K562 (cell line): ENCODE measurements around the gene TFB2M. TPM values are rescaled to one million over a fixed set of nuclear protein-coding genes. Genes with fewer than 3 reads are reported as not detected.

Experiments used
- CBFB ChIP-seq: sonication (generic); formaldehyde crosslinking; IDR thresholded peaks from 2 replicates; pipeline ENCODE4 v1.4.0; 2020; ENCODE audit warnings: mild to moderate bottlenecking, missing genetic modification reagents
- CREB1 ChIP-seq, 2 experiments: sonication (generic) in 1 of 2; formaldehyde crosslinking in 1 of 2; IDR thresholded peaks; 2 replicates each; pipeline versions ENCODE4 v1.6.1 to v1.8.0; 2012 to 2022; ENCODE audit warnings: inconsistent platforms in 1 of 2, mild to moderate bottlenecking in 1 of 2, missing genetic modification reagents in 1 of 2, moderate library complexity in 1 of 2
- CXXC5 ChIP-seq: fragments of 250-450 bp; sonication (Bioruptor Pico); IDR thresholded peaks from 2 replicates; pipeline ENCODE4 v1.8.0; 2022; ENCODE audit warnings: inconsistent platforms, mild to moderate bottlenecking, moderate library complexity
- E2F4 ChIP-seq: sonication (generic); formaldehyde crosslinking; IDR thresholded peaks from 2 replicates; pipeline ENCODE4 v1.8.0; 2022; ENCODE audit warnings: mild to moderate bottlenecking, low read depth, missing genetic modification reagents
- ETV1 ChIP-seq: fragments of 450-650 bp; conservative IDR thresholded peaks from 2 replicates; pipeline ENCODE4 v1.6.1; 2016; ENCODE audit warnings: missing genetic modification characterization, control low read depth, low read depth, missing compliant biosample characterization
- MCM2 ChIP-seq: fragments of 450-650 bp; IDR thresholded peaks from 2 replicates; pipeline ENCODE4 v1.6.1; 2017; ENCODE audit warnings: low read depth, mild to moderate bottlenecking
- MLX ChIP-seq, 2 experiments: fragments of 450-650 bp in 1 of 2; sonication (generic) in 1 of 2; formaldehyde crosslinking; conservative IDR thresholded peaks; 2 replicates each; pipeline versions ENCODE4 v1.4.0 to v1.8.1; 2020 to 2022; ENCODE audit warnings: mild to moderate bottlenecking in 1 of 2, missing genetic modification reagents in 1 of 2
- PCBP2 ChIP-seq: fragments of 200-400 bp; formaldehyde crosslinking; IDR thresholded peaks from 2 replicates; pipeline ENCODE4 v1.6.1; 2018; ENCODE audit warnings: low read length, low read depth, mild to moderate bottlenecking, moderate library complexity; ENCODE audit not compliant: poor library complexity, severe bottlenecking
- RB1 ChIP-seq: fragments of 450-650 bp; IDR thresholded peaks from 2 replicates; pipeline ENCODE4 v1.6.1; 2017; ENCODE audit warnings: low read depth, mild to moderate bottlenecking
- RBM25 ChIP-seq: fragments of 200-400 bp; formaldehyde crosslinking; IDR thresholded peaks from 2 replicates; pipeline ENCODE4 v1.6.1; 2018; ENCODE audit warnings: low read length, low read depth, moderate library complexity; ENCODE audit not compliant: severe bottlenecking
- TCF7L2 ChIP-seq: fragments of 150-350 bp; IDR thresholded peaks from 2 replicates; pipeline ENCODE4 v1.6.1; 2016; ENCODE audit warnings: low read depth, mild to moderate bottlenecking, low read length, moderate library complexity
- USF1 ChIP-seq: sonication (generic); formaldehyde crosslinking; IDR thresholded peaks from 2 replicates; pipeline ENCODE4 v1.9.0; 2022; ENCODE audit warnings: mild to moderate bottlenecking, missing genetic modification reagents
- XRCC3 ChIP-seq: fragments of 450-650 bp; IDR thresholded peaks from 2 replicates; pipeline ENCODE4 v1.6.1; 2017; ENCODE audit warnings: mild to moderate bottlenecking, moderate library complexity
- ZC3H4 ChIP-seq: sonication (generic); formaldehyde crosslinking; IDR thresholded peaks from 2 replicates; pipeline ENCODE4 v1.9.0; 2021; ENCODE audit warnings: missing genetic modification reagents, borderline replicate concordance
- ZMIZ1 ChIP-seq, 2 experiments: fragments of 150-350 bp in 1 of 2; IDR thresholded peaks; 2 replicates each; pipeline ENCODE4 v1.6.1; 2012 to 2016; ENCODE audit warnings: low read depth in 2 of 2, low read length in 2 of 2, mild to moderate bottlenecking in 1 of 2, moderate library complexity in 1 of 2
- ZNF212 ChIP-seq: fragments of 450-650 bp; formaldehyde crosslinking; IDR thresholded peaks from 2 replicates; pipeline ENCODE4 v1.4.0; 2020; ENCODE audit warnings: mild to moderate bottlenecking
- ZNF444 ChIP-seq: fragments of 250-450 bp; sonication (Bioruptor Pico); IDR thresholded peaks from 2 replicates; pipeline ENCODE4 v1.4.0; 2020; ENCODE audit warnings: mild to moderate bottlenecking, moderate library complexity
- ZNF586 ChIP-seq: fragments of 450-650 bp; formaldehyde crosslinking; conservative IDR thresholded peaks from 2 replicates; pipeline ENCODE4 v1.4.0; 2020; ENCODE audit warnings: mild to moderate bottlenecking, moderate library complexity
- ZNF696 ChIP-seq: fragments of 250-450 bp; sonication (Bioruptor Pico); conservative IDR thresholded peaks from 2 replicates; pipeline ENCODE4 v1.4.0; 2020; ENCODE audit warnings: mild to moderate bottlenecking, moderate library complexity
- polyA plus RNA-seq, 8 experiments: library from polyadenylated mRNA; depleted of rRNA in 4 of 8; stranded (reverse) in 5 of 8; unstranded in 3 of 8; fragments of >200 nt; fragmentation: Nextera tagmentation in 2 of 8; fragmentation: Illumina TruSeq in 1 of 8; extraction: Ambion mirVana in 2 of 8; extraction: Trizol in 1 of 8; gene quantifications; 2 replicates each; pipeline versions ENCODE4 v1.2.1 to v1.2.3, GENCODE V29; 2011 to 2014; ENCODE audit warnings: inconsistent platforms in 1 of 8, missing spikeins in 1 of 8
- total RNA-seq, 7 experiments: library from RNA; depleted of rRNA in 6 of 7; stranded (reverse); fragments of >200 nt in 6 of 7; fragmentation: Illumina TruSeq in 2 of 7; extraction: Trizol in 2 of 7; gene quantifications; 2 replicates each; pipeline versions ENCODE4 v1.2.1 to v1.2.3, GENCODE V29; 2011 to 2021; ENCODE audit warnings: low replicate concordance in 1 of 7

The TFB2M gene
- total and polyA plus RNA-seq, 9 of the 15 experiments (the other 6 are each of a cell fraction or from before 2014, with no cell fraction given): 55.1 to 162 (median 70.6) TPM

GRCh38 chr1:246506674-246507481, 59.2 kb downstream of the TFB2M start, which contains the start of gene SMYD3 (continued):
- TF ChIP-seq XRCC3 (no peak), ZC3H4 (no peak), MLX (CRISPR knock-in tag; conservative IDR thresholded peaks at IDR 0.05) (no peak), ZNF696 (CRISPR knock-in tag) (no peak), RBM25 (no peak), E2F4 (no peak), ZMIZ1 (IDR thresholded peaks at IDR 0.05; ENCODE audit: low read depth in 2 of 2, low read length in 2 of 2) (no peak), USF1 (CRISPR knock-in tag) (no peak), ZNF586 (CRISPR knock-in tag) (no peak), ZNF444 (CRISPR knock-in tag) (no peak), RB1 (peak; percentile 71; the same call in 1 of the 2 replicates), CXXC5 (CRISPR knock-in tag) (peak; percentile 85), TCF7L2 (no peak), CBFB (no peak), PCBP2 (no peak), MCM2 (no peak), CREB1 (IDR thresholded peaks at IDR 0.05) (no peak), CREB1 (CRISPR knock-in tag; IDR thresholded peaks at IDR 0.05) (0 out of 2 replicates have a peak, but pooled peaks have one; percentile 46), ZNF212 (no peak), ETV1 (no peak)
